Cardiac fibroblast (primary cell): Measurements from ENCODE around the gene GPRC5B.

Source experiments
- DNase-seq, 2 donors: peaks; one replicate each; pipeline versions ENCODE4 v3.0.0 to v3.0.0-alpha.2; 2010; ENCODE audit warnings: low read depth in 2 of 2
- H3K4me3 ChIP-seq, 2 donors: replicated peaks in 1 of 2; 1 replicate in 1 of 2; 2 replicates in 1 of 2; pipeline ENCODE4 v1.5.1; 2011; ENCODE audit warnings: low read depth in 2 of 2, low read length in 2 of 2, mild to moderate bottlenecking in 2 of 2, moderate library complexity in 1 of 2
- CTCF ChIP-seq: IDR thresholded peaks from one replicate; pipeline ENCODE4 v1.5.1; 2011; ENCODE audit warnings: low read depth, mild to moderate bottlenecking, low read length, inconsistent platforms

GPRC5B gene

GRCh38 chr16:19919142-19919541, 34.5 kb upstream of the GPRC5B start:
- DNase-seq: no peak
- H3K4me3 ChIP-seq: no peak overlapping the region
- TF ChIP-seq CTCF: no peak

GRCh38 chr16:19916064-19916463, 31.4 kb upstream of the GPRC5B start:
- TF ChIP-seq CTCF: no peak
- no peak overlapping the region for H3K4me3 ChIP-seq
- DNase-seq: no peak

GRCh38 chr16:19914877-19915276, 30.2 kb upstream of the GPRC5B start:
- H3K4me3 ChIP-seq: no peak overlapping the region
- no peak for TF ChIP-seq CTCF
- DNase-seq: no peak

- TF ChIP-seq CTCF: no peak
- peak; percentile 19 to 22 for DNase-seq
- H3K4me3 ChIP-seq: no peak overlapping the region
Measured at GRCh38 chr16:19913340-19913645, 28.6 kb upstream of the GPRC5B start.

DNA sequence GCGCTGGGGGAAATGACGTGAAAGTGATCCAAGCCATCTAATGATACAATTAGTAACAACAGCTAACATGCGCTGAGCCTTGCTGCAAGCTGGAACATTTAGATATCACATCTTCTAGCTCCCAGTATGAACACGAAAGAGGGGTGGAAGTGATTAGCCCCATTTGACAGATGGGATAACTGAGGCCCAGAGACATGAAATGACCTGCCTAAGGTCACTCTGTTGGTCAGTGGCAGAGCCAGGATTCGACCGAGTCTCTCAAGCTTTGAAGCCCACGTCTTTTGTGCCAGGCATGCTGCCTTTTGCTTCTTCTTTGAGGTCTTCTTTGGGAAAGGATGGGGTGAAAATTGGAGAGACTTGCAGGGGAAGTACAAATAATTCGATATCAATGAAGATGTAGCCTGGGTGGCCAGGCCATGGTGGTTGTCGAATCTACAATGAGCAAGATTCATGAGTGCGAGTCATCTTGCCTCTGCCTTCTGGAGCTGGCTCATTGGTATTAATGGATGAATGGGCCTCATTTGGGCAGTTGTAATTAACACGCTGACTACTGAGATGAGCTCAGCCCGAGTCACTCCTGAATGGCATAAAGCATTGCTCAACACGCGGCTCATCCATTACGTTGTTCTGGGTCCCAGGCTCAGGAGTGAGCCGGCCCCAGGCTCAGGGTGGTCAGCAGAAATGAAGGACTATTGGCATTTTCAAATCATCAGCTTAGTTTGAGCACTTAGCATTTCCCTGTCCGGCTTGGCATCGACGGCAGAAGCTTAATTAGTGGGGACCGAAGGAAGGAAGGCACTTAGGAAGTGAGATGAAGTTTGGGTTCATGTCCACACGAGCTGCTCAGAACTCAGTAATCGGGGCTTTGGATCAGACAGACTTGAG, 28.0 kb upstream of the GPRC5B start:
- peak; percentile 7 to 48 for DNase-seq
- TF ChIP-seq CTCF: no peak
- no peak overlapping the region for H3K4me3 ChIP-seq

GRCh38 chr16:19911747-19912454, 27.3 kb upstream of the GPRC5B start:
- no peak for DNase-seq
- no peak for TF ChIP-seq CTCF
- no peak overlapping the region for H3K4me3 ChIP-seq
